Lung (tissue), 12 donors: ENCODE data around the gene ARHGAP8. TPM values are rescaled to one million over a fixed set of nuclear protein-coding genes. Genes with fewer than 3 reads are reported as not detected.

Experiments
- ATAC-seq: fragments of 200-7000 bp; cut with Tn5 transposase; one replicate; pipeline ENCODE4 v1.9.1; 2020; ENCODE audit warnings: moderate number of reproducible peaks; ENCODE audit not compliant: insufficient read depth, low FRiP score
- DNase-seq, 3 donors: peaks; one replicate each; pipeline ENCODE4 v3.0.0-alpha.2; 2013 to 2017
- H3K27ac ChIP-seq, 2 donors: one replicate each; pipeline ENCODE4 v1.5.1; 2013; ENCODE audit warnings: mild to moderate bottlenecking in 2 of 2, moderate library complexity in 2 of 2, control low read depth in 1 of 2, inconsistent platforms in 1 of 2, low read depth in 1 of 2, low read length in 1 of 2
- H3K27me3 ChIP-seq, 3 donors: one replicate each; pipeline ENCODE4 v1.5.1; 2013; ENCODE audit warnings: low read length in 2 of 3; ENCODE audit not compliant: control insufficient read depth in 3 of 3, insufficient read depth in 3 of 3
- H3K36me3 ChIP-seq, 4 donors: one replicate each; pipeline ENCODE4 v1.5.1; 2013; ENCODE audit warnings: low read length in 4 of 4, mild to moderate bottlenecking in 1 of 4, moderate library complexity in 1 of 4; ENCODE audit not compliant: control insufficient read depth in 4 of 4, insufficient read depth in 4 of 4
- H3K4me1 ChIP-seq, 5 donors: one replicate each; pipeline ENCODE4 v1.5.1; 2013; ENCODE audit warnings: low read length in 5 of 5, mild to moderate bottlenecking in 2 of 5, moderate library complexity in 1 of 5; ENCODE audit not compliant: control insufficient read depth in 5 of 5, insufficient read depth in 5 of 5
- H3K4me3 ChIP-seq: one replicate; pipeline ENCODE4 v1.5.1; 2013; ENCODE audit warnings: mild to moderate bottlenecking, control low read depth, moderate library complexity
- H3K9ac ChIP-seq, 2 donors: one replicate each; pipeline ENCODE4 v1.5.1; 2013; ENCODE audit warnings: low read length in 2 of 2, control low read depth in 1 of 2; ENCODE audit not compliant: insufficient read depth in 1 of 2
- H3K9me3 ChIP-seq, 4 donors: one replicate each; pipeline ENCODE4 v1.5.1; 2013; ENCODE audit warnings: low read length in 3 of 4, mild to moderate bottlenecking in 1 of 4, moderate library complexity in 1 of 4; ENCODE audit not compliant: control insufficient read depth in 4 of 4, insufficient read depth in 3 of 4
- WGBS, 2 donors: extraction: QIAGEN DNeasy Blood & Tissue Kit; methylation state at CpG; one replicate each; pipeline ENCODE4 v1.1.7; 2013; 5-methylcytosine and 5-hydroxymethylcytosine counted together
- polyA plus RNA-seq, 2 donors: library from polyadenylated mRNA; stranded (reverse); fragments of 200-250 nt; gene quantifications; one replicate each; pipeline ENCODE4 v1.2.1, GENCODE V29; 2013
- total RNA-seq, 2 donors: library from RNA; depleted of rRNA in 1 of 2; stranded (reverse); fragments of >200 nt in 1 of 2; gene quantifications; one replicate each; pipeline ENCODE4 v1.2.1, GENCODE V29; 2014 to 2021
- TF ChIP-seq, protein P1 (sequence below): IDR thresholded peaks from 2 replicates; pipeline ENCODE4 v1.5.1; 2012; ENCODE audit warnings: mild to moderate bottlenecking; ENCODE audit errors: control extremely low read depth, extremely low read depth
- donor health status: control.
- donor health status: control.
- donor health status: Bipolar disorder and iron deficiency.
- donor health status: healthy.
- donor health status: DM: yes; HTN: yes; CAD: no.

ARHGAP8 gene
- total and polyA plus RNA-seq, 4 donors = 6.8 to 21.6 (median 16.5) TPM

DNA sequence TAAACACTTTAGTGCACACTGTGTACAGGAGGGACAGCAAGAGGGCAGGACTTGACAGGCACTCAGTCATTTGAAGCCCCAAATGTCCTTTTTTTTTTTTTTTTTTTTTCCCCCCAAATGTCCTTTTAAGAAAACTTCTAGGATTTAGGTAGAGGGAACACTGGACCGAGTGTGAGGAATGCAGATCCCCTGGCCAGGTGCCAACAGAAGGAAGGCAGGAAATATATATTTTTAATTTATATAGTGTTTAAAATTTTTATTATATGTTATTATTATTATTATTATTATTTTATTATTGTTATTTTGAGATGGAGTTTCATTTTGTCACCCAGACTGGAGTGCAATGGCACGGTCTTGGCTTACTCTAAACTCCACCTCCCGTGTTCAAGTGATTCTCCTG is 35.5 kb downstream of the ARHGAP8 start:
- DNase-seq (no peak), ATAC-seq (no peak)
- TF ChIP-seq, protein P1, sequence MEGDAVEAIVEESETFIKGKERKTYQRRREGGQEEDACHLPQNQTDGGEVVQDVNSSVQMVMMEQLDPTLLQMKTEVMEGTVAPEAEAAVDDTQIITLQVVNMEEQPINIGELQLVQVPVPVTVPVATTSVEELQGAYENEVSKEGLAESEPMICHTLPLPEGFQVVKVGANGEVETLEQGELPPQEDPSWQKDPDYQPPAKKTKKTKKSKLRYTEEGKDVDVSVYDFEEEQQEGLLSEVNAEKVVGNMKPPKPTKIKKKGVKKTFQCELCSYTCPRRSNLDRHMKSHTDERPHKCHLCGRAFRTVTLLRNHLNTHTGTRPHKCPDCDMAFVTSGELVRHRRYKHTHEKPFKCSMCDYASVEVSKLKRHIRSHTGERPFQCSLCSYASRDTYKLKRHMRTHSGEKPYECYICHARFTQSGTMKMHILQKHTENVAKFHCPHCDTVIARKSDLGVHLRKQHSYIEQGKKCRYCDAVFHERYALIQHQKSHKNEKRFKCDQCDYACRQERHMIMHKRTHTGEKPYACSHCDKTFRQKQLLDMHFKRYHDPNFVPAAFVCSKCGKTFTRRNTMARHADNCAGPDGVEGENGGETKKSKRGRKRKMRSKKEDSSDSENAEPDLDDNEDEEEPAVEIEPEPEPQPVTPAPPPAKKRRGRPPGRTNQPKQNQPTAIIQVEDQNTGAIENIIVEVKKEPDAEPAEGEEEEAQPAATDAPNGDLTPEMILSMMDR = no peak
- no peak overlapping the region for H3K9ac ChIP-seq
- no peaks in the 10 kb centered on the region for H3K36me3 ChIP-seq
- peaks cover 0 to 3% (median 0%) of the 10 kb centered on the region in 4 donors for H3K9me3 ChIP-seq
- no peaks in the 10 kb centered on the region for H3K4me1 ChIP-seq
- no peak overlapping the region for H3K27ac ChIP-seq
- H3K27me3 ChIP-seq = no peaks in the 10 kb centered on the region
- WGBS, 2 donors = 71 to 85% methylated on average over 3 of the region's 3 CpGs
- no peak overlapping the region for H3K4me3 ChIP-seq

GRCh38 chr22:44793106-44793505 is 40.7 kb downstream of the ARHGAP8 start:
- Histone ChIP-seq H3K4me1 (peaks cover 0 to 11% (median 4%) of the 10 kb centered on the region in 5 donors), H3K27ac (no peak overlapping the region), H3K36me3 (no peaks in the 10 kb centered on the region), H3K4me3 (no peak overlapping the region), H3K9ac (no peak overlapping the region), H3K27me3 (peaks cover 0 to 4% (median 0%) of the 10 kb centered on the region in 3 donors), H3K9me3 (peaks cover 0 to 7% (median 0%) of the 10 kb centered on the region in 4 donors)
- 76 to 79% methylated on average over 10 of the region's 10 CpGs for WGBS, 2 donors
- no peak for ATAC-seq
- no peak for DNase-seq
- TF ChIP-seq, protein P1 = no peak

DNA sequence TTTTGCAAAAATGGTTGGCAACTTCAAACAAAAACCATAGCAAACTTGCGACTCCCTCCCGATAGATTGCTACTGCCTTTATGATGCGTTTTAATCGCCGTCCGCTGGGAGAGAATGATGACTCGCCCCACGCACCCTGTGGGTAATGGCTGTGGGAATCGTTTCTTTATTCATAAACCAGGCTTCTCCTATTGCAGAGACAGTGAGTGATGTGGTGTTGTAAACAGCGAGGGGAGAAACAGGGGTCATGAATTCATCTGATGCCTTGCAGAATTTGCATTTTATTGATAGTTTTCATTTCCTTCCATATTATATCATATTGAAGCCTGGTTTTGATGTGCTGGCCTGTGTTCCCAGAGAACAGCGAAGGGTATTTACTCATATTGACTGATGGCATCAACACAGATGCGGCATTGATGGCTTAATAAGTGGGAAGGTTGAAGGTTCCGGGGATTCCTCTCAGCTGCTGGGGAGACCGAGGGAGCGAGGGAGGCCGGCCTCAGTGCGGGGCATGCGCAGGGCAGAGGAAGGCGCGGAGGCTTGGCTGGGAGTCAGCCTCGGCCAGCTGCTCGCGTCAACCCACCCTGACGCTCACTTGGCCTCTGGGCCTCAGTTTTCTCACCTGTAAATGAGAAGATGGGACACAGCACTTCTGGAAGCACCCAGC is 41.3 kb downstream of the ARHGAP8 start:
- no peak overlapping the region for H3K4me3 ChIP-seq
- peaks cover 0 to 10% (median 0%) of the 10 kb centered on the region in 4 donors for H3K9me3 ChIP-seq
- TF ChIP-seq, protein P1 = no peak
- H3K36me3 ChIP-seq = no peaks in the 10 kb centered on the region
- WGBS, 2 donors = 74 to 82% methylated on average over 24 of the region's 24 CpGs
- H3K27me3 ChIP-seq = peaks cover 0 to 4% (median 0%) of the 10 kb centered on the region in 3 donors
- ATAC-seq = no peak
- H3K27ac ChIP-seq = no peak overlapping the region
- H3K9ac ChIP-seq = no peak overlapping the region
- DNase-seq = peak in 1 of 3 donors; percentile 32
- peaks cover 0 to 11% (median 4%) of the 10 kb centered on the region in 5 donors for H3K4me1 ChIP-seq
